ENCODE measurements around the gene ANKRD53. TPM values are rescaled to one million over a fixed set of nuclear protein-coding genes. Genes with fewer than 3 reads are reported as not detected.
A peak's percentile ranks its signal among the peaks of the same experiment; 100 is the strongest.

ANKRD53 gene
- total RNA-seq, 1 experiment from 2014 or later: not detected

GRCh38 chr2:70977605-70978205 is 725 bp upstream of the ANKRD53 start:
- H4K20me1 ChIP-seq (ENCODE audit: insufficient read depth): no peaks in the 10 kb centered on the region
- no peak overlapping the region for H2AFZ ChIP-seq
- no peaks in the 10 kb centered on the region for H3K36me3 ChIP-seq (ENCODE audit: low read depth)
- BruUV-seq (replicated peaks): no TSS peak
- no peaks in the 10 kb centered on the region for H3K79me2 ChIP-seq (ENCODE audit: low read depth)
- DNase-seq: peak in 1 of 2 experiments; percentile 64
- intact Hi-C loops (cut with micrococcal nuclease; ENCODE audit: unreplicated experiment): loop anchor here (1.0 to 10.0 kb wide), 4 partner anchors 29 to 323 kb away; no protein-coding TSS in a partner anchor
- H3F3A ChIP-seq (ENCODE audit: insufficient read depth, low read depth): peaks cover 6% of the 10 kb centered on the region; the same call in 1 of the 2 replicates
- H3K4me2 ChIP-seq: peak overlapping the region; percentile 78
- CTCF ChIA-PET: interaction anchor here (0.6 kb wide), 1 partner anchor 386 kb away, joined by 5 read pairs; no protein-coding TSS in a partner anchor
- peaks cover 17% of the 10 kb centered on the region for H3K4me1 ChIP-seq (replicated peaks; ENCODE audit: insufficient read depth)
- H3K9me3 ChIP-seq (ENCODE audit: insufficient read depth, low read depth): no peaks in the 10 kb centered on the region
- TF ChIP-seq CTCF (conservative IDR thresholded peaks at IDR 0.05) (peak; percentile 23; the same call in 1 of the 2 replicates), EZH2 (IDR thresholded peaks at IDR 0.05; ENCODE audit: low read depth) (no peak)
- POLR2A ChIA-PET (ENCODE audit: unreplicated experiment): no interaction called here
- no peaks in the 10 kb centered on the region for H3K27me3 ChIP-seq (ENCODE audit: insufficient read depth, low read depth)
- peak overlapping the region; percentile 53; the same call in 1 of the 2 replicates for H3K4me3 ChIP-seq
- no peaks in the 10 kb centered on the region for H3K9me2 ChIP-seq (ENCODE audit: insufficient read depth)
- H3K27ac ChIP-seq: no peak overlapping the region

- H3K4me2 ChIP-seq: no peak overlapping the region
- peaks cover 6% of the 10 kb centered on the region; the same call in 1 of the 2 replicates for H3F3A ChIP-seq (ENCODE audit: insufficient read depth, low read depth)
- no peaks in the 10 kb centered on the region for H3K9me2 ChIP-seq (ENCODE audit: insufficient read depth)
- no peaks in the 10 kb centered on the region for H3K36me3 ChIP-seq (ENCODE audit: low read depth)
- no peaks in the 10 kb centered on the region for H3K27me3 ChIP-seq (ENCODE audit: insufficient read depth, low read depth)
- no peaks in the 10 kb centered on the region for H3K79me2 ChIP-seq (ENCODE audit: low read depth)
- H3K4me1 ChIP-seq (replicated peaks; ENCODE audit: insufficient read depth): peaks cover 17% of the 10 kb centered on the region
- ChIA-PET CTCF (no interaction called here), POLR2A (ENCODE audit: unreplicated experiment) (no interaction called here)
- H3K27ac ChIP-seq: no peak overlapping the region
- DNase-seq: no peak
- TF ChIP-seq CTCF (conservative IDR thresholded peaks at IDR 0.05) (no peak), EZH2 (IDR thresholded peaks at IDR 0.05; ENCODE audit: low read depth) (no peak)
- H3K4me3 ChIP-seq: no peak overlapping the region
- intact Hi-C loops (cut with micrococcal nuclease; ENCODE audit: unreplicated experiment): loop anchor here (10.0 kb wide), 1 partner anchor 324 kb away; no protein-coding TSS in a partner anchor
- H4K20me1 ChIP-seq (ENCODE audit: insufficient read depth): no peaks in the 10 kb centered on the region
- no TSS peak for BruUV-seq (replicated peaks)
- H2AFZ ChIP-seq: no peak overlapping the region
- no peaks in the 10 kb centered on the region for H3K9me3 ChIP-seq (ENCODE audit: insufficient read depth, low read depth)
Observed at GRCh38 chr2:70979180-70979488, 704 bp downstream of the ANKRD53 start.

- no peaks in the 10 kb centered on the region for H3K9me3 ChIP-seq (ENCODE audit: insufficient read depth, low read depth)
- no peak for TF ChIP-seq CTCF (conservative IDR thresholded peaks at IDR 0.05)
- TF ChIP-seq EZH2 (IDR thresholded peaks at IDR 0.05; ENCODE audit: low read depth): no peak
- no peaks in the 10 kb centered on the region for H3K36me3 ChIP-seq (ENCODE audit: low read depth)
- no peak for DNase-seq
- H4K20me1 ChIP-seq (ENCODE audit: insufficient read depth): no peaks in the 10 kb centered on the region
- H2AFZ ChIP-seq: no peak overlapping the region
- no peaks in the 10 kb centered on the region for H3K79me2 ChIP-seq (ENCODE audit: low read depth)
- no peaks in the 10 kb centered on the region for H3K9me2 ChIP-seq (ENCODE audit: insufficient read depth)
- no TSS peak for BruUV-seq (replicated peaks)
- no peak overlapping the region for H3K4me3 ChIP-seq
- peaks cover 17% of the 10 kb centered on the region for H3K4me1 ChIP-seq (replicated peaks; ENCODE audit: insufficient read depth)
- H3K27ac ChIP-seq: no peak overlapping the region
- CTCF ChIA-PET: no interaction called here
- POLR2A ChIA-PET (ENCODE audit: unreplicated experiment): no interaction called here
- H3K27me3 ChIP-seq (ENCODE audit: insufficient read depth, low read depth): no peaks in the 10 kb centered on the region
- H3K4me2 ChIP-seq: no peak overlapping the region
- intact Hi-C loops (cut with micrococcal nuclease; ENCODE audit: unreplicated experiment): loop anchor here (10.0 kb wide), 1 partner anchor 325 kb away; no protein-coding TSS in a partner anchor
- H3F3A ChIP-seq (ENCODE audit: insufficient read depth, low read depth): peaks cover 6% of the 10 kb centered on the region; the same call in 1 of the 2 replicates
Observed at GRCh38 chr2:70979626-70980025, 1.2 kb downstream of the ANKRD53 start.
